GM23338 (cell line): ENCODE data around the gene STX17.

Experiments used
- EZH2 ChIP-seq: fragments of 200-600 bp; sonication (generic); IDR thresholded peaks from one replicate; pipeline ENCODE4 v1.8.0; 2017; ENCODE audit warnings: antibody characterized with exemption, mild to moderate bottlenecking, low read depth; ENCODE audit not compliant: unreplicated experiment
- EZH2phosphoT487 ChIP-seq: fragments of 200-600 bp; sonication (generic); IDR thresholded peaks from one replicate; pipeline ENCODE4 v1.8.1; 2018; ENCODE audit warnings: antibody characterized with exemption; ENCODE audit not compliant: unreplicated experiment
- JUNB ChIP-seq: IDR thresholded peaks from one replicate; pipeline ENCODE4 v1.6.1; 2016; ENCODE audit warnings: antibody characterized with exemption; ENCODE audit not compliant: unreplicated experiment
- NANOG ChIP-seq: IDR thresholded peaks from 2 replicates; pipeline ENCODE4 v1.6.1; 2016; ENCODE audit warnings: antibody characterized with exemption, borderline replicate concordance
- POLR2AphosphoS5 ChIP-seq: IDR thresholded peaks from 2 replicates; pipeline ENCODE4 v1.6.1; 2016; ENCODE audit warnings: antibody characterized with exemption, low read depth
- ZNF114 ChIP-seq: fragments of 250-450 bp; sonication (Bioruptor Pico); IDR thresholded peaks from 2 replicates; pipeline ENCODE4 v1.5.0; 2020; ENCODE audit warnings: mild to moderate bottlenecking, moderate library complexity
- ZNF331 ChIP-seq: fragments of 250-450 bp; sonication (Bioruptor Pico); IDR thresholded peaks from 2 replicates; pipeline ENCODE4 v1.5.0; 2020; ENCODE audit warnings: low read depth, mild to moderate bottlenecking, moderate library complexity
- TF ChIP-seq, protein P1 (sequence below), 2 experiments: fragments of 200-600 bp in 1 of 2; sonication (generic) in 1 of 2; conservative IDR thresholded peaks; 2 replicates each; pipeline versions ENCODE4 v1.5.1 to v1.6.1; 2016 to 2017; ENCODE audit warnings: antibody characterized with exemption in 2 of 2, low read depth in 2 of 2, mild to moderate bottlenecking in 2 of 2, moderate library complexity in 1 of 2
- TF ChIP-seq, protein P2 (sequence below): IDR thresholded peaks from one replicate; pipeline ENCODE4 v1.6.1; 2018; ENCODE audit warnings: antibody characterized with exemption; ENCODE audit not compliant: unreplicated experiment
- TF ChIP-seq, protein P3 (sequence below): IDR thresholded peaks from 2 replicates; pipeline ENCODE4 v1.6.1; 2016; ENCODE audit warnings: antibody characterized with exemption

DNA sequence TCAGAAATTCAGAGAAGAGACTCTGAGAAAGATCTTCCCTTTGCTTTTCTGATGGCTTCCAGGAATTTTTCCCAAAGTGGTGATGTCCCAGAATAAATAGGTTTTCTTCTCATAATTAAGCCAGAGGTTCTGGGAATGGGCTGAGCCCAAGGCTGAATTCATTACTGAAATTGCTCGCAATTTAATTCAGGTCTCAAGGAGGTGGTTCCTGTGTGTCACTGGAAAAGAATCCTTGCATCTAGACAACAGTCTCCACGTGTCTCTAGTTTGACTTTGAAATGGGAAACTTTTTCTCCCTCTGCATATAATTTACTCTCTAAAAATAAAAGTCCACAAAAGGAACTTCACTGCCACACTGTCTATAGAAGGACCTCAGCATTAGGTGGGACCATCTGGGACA, 27.8 kb upstream of the STX17 start:
- TF ChIP-seq POLR2AphosphoS5: no peak
- TF ChIP-seq, protein P1, sequence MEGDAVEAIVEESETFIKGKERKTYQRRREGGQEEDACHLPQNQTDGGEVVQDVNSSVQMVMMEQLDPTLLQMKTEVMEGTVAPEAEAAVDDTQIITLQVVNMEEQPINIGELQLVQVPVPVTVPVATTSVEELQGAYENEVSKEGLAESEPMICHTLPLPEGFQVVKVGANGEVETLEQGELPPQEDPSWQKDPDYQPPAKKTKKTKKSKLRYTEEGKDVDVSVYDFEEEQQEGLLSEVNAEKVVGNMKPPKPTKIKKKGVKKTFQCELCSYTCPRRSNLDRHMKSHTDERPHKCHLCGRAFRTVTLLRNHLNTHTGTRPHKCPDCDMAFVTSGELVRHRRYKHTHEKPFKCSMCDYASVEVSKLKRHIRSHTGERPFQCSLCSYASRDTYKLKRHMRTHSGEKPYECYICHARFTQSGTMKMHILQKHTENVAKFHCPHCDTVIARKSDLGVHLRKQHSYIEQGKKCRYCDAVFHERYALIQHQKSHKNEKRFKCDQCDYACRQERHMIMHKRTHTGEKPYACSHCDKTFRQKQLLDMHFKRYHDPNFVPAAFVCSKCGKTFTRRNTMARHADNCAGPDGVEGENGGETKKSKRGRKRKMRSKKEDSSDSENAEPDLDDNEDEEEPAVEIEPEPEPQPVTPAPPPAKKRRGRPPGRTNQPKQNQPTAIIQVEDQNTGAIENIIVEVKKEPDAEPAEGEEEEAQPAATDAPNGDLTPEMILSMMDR (conservative IDR thresholded peaks at IDR 0.05; ENCODE audit: low read depth in 2 of 2): no peak
- TF ChIP-seq ZNF114 (CRISPR knock-in tag): no peak
- TF ChIP-seq JUNB: no peak
- TF ChIP-seq, protein P2, sequence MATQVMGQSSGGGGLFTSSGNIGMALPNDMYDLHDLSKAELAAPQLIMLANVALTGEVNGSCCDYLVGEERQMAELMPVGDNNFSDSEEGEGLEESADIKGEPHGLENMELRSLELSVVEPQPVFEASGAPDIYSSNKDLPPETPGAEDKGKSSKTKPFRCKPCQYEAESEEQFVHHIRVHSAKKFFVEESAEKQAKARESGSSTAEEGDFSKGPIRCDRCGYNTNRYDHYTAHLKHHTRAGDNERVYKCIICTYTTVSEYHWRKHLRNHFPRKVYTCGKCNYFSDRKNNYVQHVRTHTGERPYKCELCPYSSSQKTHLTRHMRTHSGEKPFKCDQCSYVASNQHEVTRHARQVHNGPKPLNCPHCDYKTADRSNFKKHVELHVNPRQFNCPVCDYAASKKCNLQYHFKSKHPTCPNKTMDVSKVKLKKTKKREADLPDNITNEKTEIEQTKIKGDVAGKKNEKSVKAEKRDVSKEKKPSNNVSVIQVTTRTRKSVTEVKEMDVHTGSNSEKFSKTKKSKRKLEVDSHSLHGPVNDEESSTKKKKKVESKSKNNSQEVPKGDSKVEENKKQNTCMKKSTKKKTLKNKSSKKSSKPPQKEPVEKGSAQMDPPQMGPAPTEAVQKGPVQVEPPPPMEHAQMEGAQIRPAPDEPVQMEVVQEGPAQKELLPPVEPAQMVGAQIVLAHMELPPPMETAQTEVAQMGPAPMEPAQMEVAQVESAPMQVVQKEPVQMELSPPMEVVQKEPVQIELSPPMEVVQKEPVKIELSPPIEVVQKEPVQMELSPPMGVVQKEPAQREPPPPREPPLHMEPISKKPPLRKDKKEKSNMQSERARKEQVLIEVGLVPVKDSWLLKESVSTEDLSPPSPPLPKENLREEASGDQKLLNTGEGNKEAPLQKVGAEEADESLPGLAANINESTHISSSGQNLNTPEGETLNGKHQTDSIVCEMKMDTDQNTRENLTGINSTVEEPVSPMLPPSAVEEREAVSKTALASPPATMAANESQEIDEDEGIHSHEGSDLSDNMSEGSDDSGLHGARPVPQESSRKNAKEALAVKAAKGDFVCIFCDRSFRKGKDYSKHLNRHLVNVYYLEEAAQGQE: no peak
- no peak for TF ChIP-seq EZH2
- TF ChIP-seq, protein P3, sequence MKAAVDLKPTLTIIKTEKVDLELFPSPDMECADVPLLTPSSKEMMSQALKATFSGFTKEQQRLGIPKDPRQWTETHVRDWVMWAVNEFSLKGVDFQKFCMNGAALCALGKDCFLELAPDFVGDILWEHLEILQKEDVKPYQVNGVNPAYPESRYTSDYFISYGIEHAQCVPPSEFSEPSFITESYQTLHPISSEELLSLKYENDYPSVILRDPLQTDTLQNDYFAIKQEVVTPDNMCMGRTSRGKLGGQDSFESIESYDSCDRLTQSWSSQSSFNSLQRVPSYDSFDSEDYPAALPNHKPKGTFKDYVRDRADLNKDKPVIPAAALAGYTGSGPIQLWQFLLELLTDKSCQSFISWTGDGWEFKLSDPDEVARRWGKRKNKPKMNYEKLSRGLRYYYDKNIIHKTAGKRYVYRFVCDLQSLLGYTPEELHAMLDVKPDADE: no peak
- no peak for TF ChIP-seq NANOG
- TF ChIP-seq ZNF331 (CRISPR knock-in tag): no peak
- no peak for TF ChIP-seq EZH2phosphoT487
